DOHH2 (cell line): Measurements from ENCODE around the gene UPF1.

Source experiments
- H3F3A ChIP-seq: fragments of 200-600 bp; sonication (generic), shearing (Covaris generic); 2 replicates; pipeline ENCODE4 v1.6.0; 2016; ENCODE audit warnings: antibody characterized with exemption, mild to moderate bottlenecking; ENCODE audit not compliant: control insufficient read depth, insufficient read depth
- H3K27ac ChIP-seq: fragments of 200-600 bp; sonication (generic); 2 replicates; pipeline ENCODE4 v1.5.1; 2014; ENCODE audit warnings: low read depth, mild to moderate bottlenecking, low read length, moderate library complexity
- H3K27me3 ChIP-seq: fragments of 200-600 bp; sonication (generic); 2 replicates; pipeline ENCODE4 v1.6.1; 2014; ENCODE audit warnings: mild to moderate bottlenecking, low read length, mixed read lengths; ENCODE audit not compliant: control insufficient read depth
- H3K36me3 ChIP-seq: fragments of 200-600 bp; sonication (generic); 2 replicates; pipeline ENCODE4 v1.6.1; 2014; ENCODE audit warnings: mild to moderate bottlenecking, low read length, moderate library complexity, mixed read lengths; ENCODE audit not compliant: control insufficient read depth
- H3K4me1 ChIP-seq: fragments of 200-600 bp; sonication (generic); 2 replicates; pipeline ENCODE4 v1.6.1; 2014; ENCODE audit warnings: mild to moderate bottlenecking, low read length, mixed read lengths; ENCODE audit not compliant: control insufficient read depth
- H3K4me2 ChIP-seq: fragments of 200-600 bp; sonication (generic); 2 replicates; pipeline ENCODE4 v1.6.0; 2014; ENCODE audit warnings: mild to moderate bottlenecking, low read length, moderate library complexity
- H3K4me3 ChIP-seq: fragments of 200-600 bp; sonication (generic); 2 replicates; pipeline ENCODE4 v1.5.1; 2014; ENCODE audit warnings: mild to moderate bottlenecking, low read length, mixed read lengths
- H3K79me2 ChIP-seq: fragments of 200-600 bp; sonication (generic); 2 replicates; pipeline ENCODE4 v1.6.1; 2014; ENCODE audit warnings: mild to moderate bottlenecking, low read length, mixed read lengths; ENCODE audit not compliant: control insufficient read depth
- H3K9me2 ChIP-seq: fragments of 200-600 bp; sonication (generic); replicated peaks from 2 replicates; pipeline ENCODE4 v1.6.1; 2014; ENCODE audit warnings: mild to moderate bottlenecking, low read length, mixed read lengths; ENCODE audit not compliant: control insufficient read depth
- H3K9me3 ChIP-seq: fragments of 200-600 bp; sonication (generic); 2 replicates; pipeline ENCODE4 v1.6.1; 2014; ENCODE audit warnings: antibody characterized with exemption, low read length, mixed read lengths; ENCODE audit not compliant: control insufficient read depth, insufficient read depth
- H4K20me1 ChIP-seq: fragments of 200-600 bp; sonication (generic); 2 replicates; pipeline ENCODE4 v1.6.0; 2014; ENCODE audit warnings: low read depth, mild to moderate bottlenecking, antibody characterized with exemption, low read length, moderate library complexity; ENCODE audit not compliant: control insufficient read depth, insufficient read depth
- CTCF ChIP-seq: fragments of 200-600 bp; sonication (generic); IDR thresholded peaks from one replicate; pipeline ENCODE4 v1.5.1; 2014; ENCODE audit warnings: antibody characterized with exemption, mild to moderate bottlenecking, low read depth, low read length; ENCODE audit not compliant: poor library complexity, severe bottlenecking
- EZH2phosphoT487 ChIP-seq: fragments of 200-600 bp; sonication (generic); IDR thresholded peaks from 2 replicates; pipeline ENCODE4 v1.6.1; 2017; ENCODE audit warnings: borderline replicate concordance, mild to moderate bottlenecking, antibody characterized with exemption, low read length, moderate library complexity, mixed read lengths

UPF1 gene

GRCh38 chr19:18839465-18840287, 7.9 kb downstream of the UPF1 start:
- H3K4me3 ChIP-seq = no peak overlapping the region
- H3K9me2 ChIP-seq = no peaks in the 10 kb centered on the region
- no peaks in the 10 kb centered on the region for H3K27me3 ChIP-seq
- H3K4me2 ChIP-seq = peak overlapping the region; percentile 6; the same call in 1 of the 2 replicates
- no peak overlapping the region for H3K27ac ChIP-seq
- peaks cover 5% of the 10 kb centered on the region; the same call in 1 of the 2 replicates for H3F3A ChIP-seq
- peaks cover 77% of the 10 kb centered on the region for H3K4me1 ChIP-seq
- TF ChIP-seq CTCF (no peak), EZH2phosphoT487 (no peak)
- H4K20me1 ChIP-seq = peaks cover 59% of the 10 kb centered on the region
- H3K9me3 ChIP-seq = no peaks in the 10 kb centered on the region
- peaks cover 100% of the 10 kb centered on the region for H3K79me2 ChIP-seq
- H3K36me3 ChIP-seq = peaks cover 79% of the 10 kb centered on the region

- Histone ChIP-seq H3K9me3 (no peaks in the 10 kb centered on the region), H3K79me2 (peaks cover 100% of the 10 kb centered on the region), H3K4me1 (peaks cover 68% of the 10 kb centered on the region), H3K9me2 (no peaks in the 10 kb centered on the region), H3K27me3 (no peaks in the 10 kb centered on the region), H3K27ac (no peak overlapping the region), H3K4me2 (peak overlapping the region; percentile 39; the same call in 1 of the 2 replicates), H3K36me3 (peaks cover 78% of the 10 kb centered on the region), H3K4me3 (no peak overlapping the region), H4K20me1 (peaks cover 60% of the 10 kb centered on the region), H3F3A (peaks cover 5% of the 10 kb centered on the region; the same call in 1 of the 2 replicates)
- TF ChIP-seq EZH2phosphoT487 = no peak
- no peak for TF ChIP-seq CTCF
Measured at GRCh38 chr19:18840288-18841267, 8.8 kb downstream of the UPF1 start.

- Histone ChIP-seq H3K27me3 (no peaks in the 10 kb centered on the region), H3K9me2 (no peaks in the 10 kb centered on the region), H4K20me1 (peaks cover 58% of the 10 kb centered on the region), H3K4me3 (no peak overlapping the region), H3K36me3 (peaks cover 78% of the 10 kb centered on the region), H3K9me3 (no peaks in the 10 kb centered on the region), H3F3A (peaks cover 5% of the 10 kb centered on the region; the same call in 1 of the 2 replicates), H3K27ac (no peak overlapping the region), H3K4me1 (peaks cover 61% of the 10 kb centered on the region), H3K79me2 (peaks cover 100% of the 10 kb centered on the region), H3K4me2 (peak overlapping the region; percentile 39; the same call in 1 of the 2 replicates)
- TF ChIP-seq EZH2phosphoT487 (no peak), CTCF (no peak)
Measured at GRCh38 chr19:18841400-18841799, 9.6 kb downstream of the UPF1 start.
